Measurements from ENCODE around the gene WDR53.
A peak's percentile ranks its signal among the peaks of the same experiment; 100 is the strongest.

The WDR53 gene

DNA sequence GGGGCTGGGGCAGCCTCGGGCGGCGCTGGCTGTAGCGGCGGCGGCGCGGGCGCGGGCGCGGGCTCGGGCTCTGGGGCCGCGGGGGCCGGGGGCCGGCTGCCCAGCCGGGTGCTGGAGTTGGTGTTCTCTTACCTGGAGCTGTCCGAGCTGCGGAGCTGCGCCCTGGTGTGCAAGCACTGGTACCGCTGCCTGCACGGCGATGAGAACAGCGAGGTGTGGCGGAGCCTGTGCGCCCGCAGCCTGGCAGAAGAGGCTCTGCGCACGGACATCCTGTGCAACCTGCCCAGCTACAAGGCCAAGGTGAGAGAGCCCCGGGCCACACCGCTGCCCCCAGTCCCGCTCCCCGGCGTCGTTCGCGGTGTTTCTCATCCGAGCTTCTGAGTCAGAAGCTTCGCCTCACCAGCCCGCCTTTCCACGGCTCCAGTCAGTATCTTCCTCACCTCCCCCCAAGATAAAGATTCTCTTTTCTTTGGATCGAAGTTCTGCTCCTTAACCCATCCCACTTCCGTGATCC lies 706 bp upstream of the WDR53 start:
- TF ChIP-seq, protein P1, sequence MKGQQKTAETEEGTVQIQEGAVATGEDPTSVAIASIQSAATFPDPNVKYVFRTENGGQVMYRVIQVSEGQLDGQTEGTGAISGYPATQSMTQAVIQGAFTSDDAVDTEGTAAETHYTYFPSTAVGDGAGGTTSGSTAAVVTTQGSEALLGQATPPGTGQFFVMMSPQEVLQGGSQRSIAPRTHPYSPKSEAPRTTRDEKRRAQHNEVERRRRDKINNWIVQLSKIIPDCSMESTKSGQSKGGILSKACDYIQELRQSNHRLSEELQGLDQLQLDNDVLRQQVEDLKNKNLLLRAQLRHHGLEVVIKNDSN (IDR thresholded peaks at IDR 0.05) = 0 out of 2 replicates have a peak, but pooled peaks have one; percentile 17
- TF ChIP-seq RAD21 (IDR thresholded peaks at IDR 0.05; ENCODE audit: low read depth) = no peak
- no peak for TF ChIP-seq TEAD4 (IDR thresholded peaks at IDR 0.05)
- TF ChIP-seq, protein P2, sequence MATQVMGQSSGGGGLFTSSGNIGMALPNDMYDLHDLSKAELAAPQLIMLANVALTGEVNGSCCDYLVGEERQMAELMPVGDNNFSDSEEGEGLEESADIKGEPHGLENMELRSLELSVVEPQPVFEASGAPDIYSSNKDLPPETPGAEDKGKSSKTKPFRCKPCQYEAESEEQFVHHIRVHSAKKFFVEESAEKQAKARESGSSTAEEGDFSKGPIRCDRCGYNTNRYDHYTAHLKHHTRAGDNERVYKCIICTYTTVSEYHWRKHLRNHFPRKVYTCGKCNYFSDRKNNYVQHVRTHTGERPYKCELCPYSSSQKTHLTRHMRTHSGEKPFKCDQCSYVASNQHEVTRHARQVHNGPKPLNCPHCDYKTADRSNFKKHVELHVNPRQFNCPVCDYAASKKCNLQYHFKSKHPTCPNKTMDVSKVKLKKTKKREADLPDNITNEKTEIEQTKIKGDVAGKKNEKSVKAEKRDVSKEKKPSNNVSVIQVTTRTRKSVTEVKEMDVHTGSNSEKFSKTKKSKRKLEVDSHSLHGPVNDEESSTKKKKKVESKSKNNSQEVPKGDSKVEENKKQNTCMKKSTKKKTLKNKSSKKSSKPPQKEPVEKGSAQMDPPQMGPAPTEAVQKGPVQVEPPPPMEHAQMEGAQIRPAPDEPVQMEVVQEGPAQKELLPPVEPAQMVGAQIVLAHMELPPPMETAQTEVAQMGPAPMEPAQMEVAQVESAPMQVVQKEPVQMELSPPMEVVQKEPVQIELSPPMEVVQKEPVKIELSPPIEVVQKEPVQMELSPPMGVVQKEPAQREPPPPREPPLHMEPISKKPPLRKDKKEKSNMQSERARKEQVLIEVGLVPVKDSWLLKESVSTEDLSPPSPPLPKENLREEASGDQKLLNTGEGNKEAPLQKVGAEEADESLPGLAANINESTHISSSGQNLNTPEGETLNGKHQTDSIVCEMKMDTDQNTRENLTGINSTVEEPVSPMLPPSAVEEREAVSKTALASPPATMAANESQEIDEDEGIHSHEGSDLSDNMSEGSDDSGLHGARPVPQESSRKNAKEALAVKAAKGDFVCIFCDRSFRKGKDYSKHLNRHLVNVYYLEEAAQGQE (IDR thresholded peaks at IDR 0.05; ENCODE audit: low read depth) = peak; percentile 50
- TF ChIP-seq YY1 (IDR thresholded peaks at IDR 0.05; ENCODE audit: low read depth) = no peak
- no peak for TF ChIP-seq FOXM1 (IDR thresholded peaks at IDR 0.05; ENCODE audit: borderline replicate concordance, low read depth)
- TF ChIP-seq ZBTB7A (IDR thresholded peaks at IDR 0.05; ENCODE audit: low read depth) = 0 out of 2 replicates have a peak, but pooled peaks have one; percentile 10
- TF ChIP-seq, protein P3, sequence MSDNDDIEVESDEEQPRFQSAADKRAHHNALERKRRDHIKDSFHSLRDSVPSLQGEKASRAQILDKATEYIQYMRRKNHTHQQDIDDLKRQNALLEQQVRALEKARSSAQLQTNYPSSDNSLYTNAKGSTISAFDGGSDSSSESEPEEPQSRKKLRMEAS (IDR thresholded peaks at IDR 0.05) = no peak
- no peak for TF ChIP-seq CREB1 (IDR thresholded peaks at IDR 0.05; ENCODE audit: low read depth)

DNA sequence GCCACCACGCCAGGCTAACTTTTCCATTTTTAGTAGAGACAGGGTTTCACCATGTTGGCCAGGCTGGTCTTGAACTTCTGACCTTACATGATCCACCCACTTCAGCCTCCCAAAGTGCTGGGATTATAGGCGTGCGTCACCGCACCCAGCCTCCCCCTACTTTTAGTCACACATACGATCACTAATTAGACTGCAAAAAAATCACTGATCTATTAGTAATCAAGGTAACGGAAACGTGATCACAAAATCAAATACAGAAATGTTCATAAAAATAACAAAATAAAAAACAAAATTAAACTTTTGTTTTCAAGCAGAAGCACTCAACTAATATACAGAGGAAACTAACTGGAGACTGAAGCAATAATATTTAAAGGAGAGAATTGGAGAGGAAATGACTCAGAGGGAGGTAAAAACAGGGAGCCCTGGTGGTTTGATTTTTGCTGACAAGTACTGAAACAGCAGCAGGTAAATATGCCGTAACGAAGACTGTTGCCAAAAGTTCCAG lies 4.6 kb downstream of the WDR53 start:
- TF ChIP-seq FOXM1 (IDR thresholded peaks at IDR 0.05; ENCODE audit: borderline replicate concordance, low read depth) (no peak), ZBTB7A (IDR thresholded peaks at IDR 0.05; ENCODE audit: low read depth) (no peak), TAF1 (IDR thresholded peaks at IDR 0.05; ENCODE audit: low read depth) (no peak), RAD21 (IDR thresholded peaks at IDR 0.05; ENCODE audit: low read depth) (no peak), TCF12 (IDR thresholded peaks at IDR 0.05; ENCODE audit: low read depth) (no peak), EGR1 (IDR thresholded peaks at IDR 0.05) (no peak), CREB1 (IDR thresholded peaks at IDR 0.05; ENCODE audit: low read depth) (no peak), YY1 (IDR thresholded peaks at IDR 0.05; ENCODE audit: low read depth) (no peak), EP300 (IDR thresholded peaks at IDR 0.05; ENCODE audit: borderline replicate concordance) (no peak), NFIC (IDR thresholded peaks at IDR 0.05) (no peak)
- TF ChIP-seq, protein P1 (IDR thresholded peaks at IDR 0.05) = no peak
- TF ChIP-seq, protein P3 (IDR thresholded peaks at IDR 0.05) = no peak
- TF ChIP-seq, protein P2 (IDR thresholded peaks at IDR 0.05; ENCODE audit: low read depth) = no peak

DNA sequence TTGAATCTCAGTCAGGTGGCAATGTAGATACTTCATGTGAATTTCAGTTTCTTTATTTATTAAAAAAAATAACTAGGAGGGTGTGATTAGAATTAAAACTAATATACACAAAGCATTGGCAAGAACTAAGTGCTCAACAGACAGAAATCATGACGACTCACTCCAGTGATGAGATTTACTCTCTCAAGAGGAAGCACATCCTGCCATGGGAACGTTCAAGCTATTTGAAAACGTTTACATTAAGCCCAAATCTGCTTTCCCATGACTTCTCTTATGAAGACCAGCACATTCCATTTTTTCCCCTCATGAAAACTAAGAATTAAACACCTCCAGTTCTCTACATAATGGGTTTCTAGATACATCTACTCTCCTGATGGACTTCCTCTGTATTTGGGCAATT lies 8.5 kb downstream of the WDR53 start:
- TF ChIP-seq TAF1 (IDR thresholded peaks at IDR 0.05; ENCODE audit: low read depth) = no peak
- no peak for TF ChIP-seq CEBPB (IDR thresholded peaks at IDR 0.05)
- TF ChIP-seq, protein P2 (IDR thresholded peaks at IDR 0.05; ENCODE audit: low read depth) = no peak
- TF ChIP-seq RAD21 (IDR thresholded peaks at IDR 0.05; ENCODE audit: low read depth) = no peak
- no peak for TF ChIP-seq CREB1 (IDR thresholded peaks at IDR 0.05; ENCODE audit: low read depth)
- no peak for TF ChIP-seq YY1 (IDR thresholded peaks at IDR 0.05; ENCODE audit: low read depth)
- no peak for TF ChIP-seq EGR1 (IDR thresholded peaks at IDR 0.05)

DNA sequence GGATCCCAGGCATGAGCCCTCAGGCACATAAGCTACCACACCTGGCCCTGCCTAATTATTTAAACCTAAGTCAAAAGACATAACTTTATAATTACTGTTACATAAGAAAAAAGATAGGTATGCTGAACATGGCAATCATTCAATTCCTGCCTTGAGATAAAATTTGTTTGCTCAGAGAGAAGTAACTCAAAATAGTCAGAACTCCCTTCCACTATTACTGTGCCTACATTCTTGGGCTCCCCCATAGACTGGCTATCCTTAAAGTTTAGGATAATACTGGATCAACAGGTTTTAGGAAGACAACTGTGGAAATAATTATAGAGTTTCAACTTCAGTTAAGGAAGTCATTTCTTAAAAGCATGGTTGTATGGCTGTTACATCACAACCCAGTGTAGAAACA lies 9.9 kb downstream of the WDR53 start:
- TF ChIP-seq CREB1 (IDR thresholded peaks at IDR 0.05; ENCODE audit: low read depth) (no peak), TCF12 (IDR thresholded peaks at IDR 0.05; ENCODE audit: low read depth) (no peak), TAF1 (IDR thresholded peaks at IDR 0.05; ENCODE audit: low read depth) (no peak), CEBPB (IDR thresholded peaks at IDR 0.05) (no peak), ZBTB7A (IDR thresholded peaks at IDR 0.05; ENCODE audit: low read depth) (no peak), RAD21 (IDR thresholded peaks at IDR 0.05; ENCODE audit: low read depth) (no peak), NFIC (IDR thresholded peaks at IDR 0.05) (no peak), FOXM1 (IDR thresholded peaks at IDR 0.05; ENCODE audit: borderline replicate concordance, low read depth) (no peak), EP300 (IDR thresholded peaks at IDR 0.05; ENCODE audit: borderline replicate concordance) (no peak), EGR1 (IDR thresholded peaks at IDR 0.05) (no peak), YY1 (IDR thresholded peaks at IDR 0.05; ENCODE audit: low read depth) (no peak), TEAD4 (IDR thresholded peaks at IDR 0.05) (no peak)
- TF ChIP-seq, protein P1 (IDR thresholded peaks at IDR 0.05) = no peak
- TF ChIP-seq, protein P3 (IDR thresholded peaks at IDR 0.05) = no peak
- TF ChIP-seq, protein P2 (IDR thresholded peaks at IDR 0.05; ENCODE audit: low read depth) = no peak
